Cardiac fibroblast (primary cell): ENCODE results near the gene HBA1.
"Not testable (repeated sequence)": the region's sequence is repeated elsewhere in the genome, so short reads cannot be mapped to it uniquely, and the experiment has no call there.

Experiments
- DNase-seq, 2 donors: peaks; one replicate each; pipeline versions ENCODE4 v3.0.0 to v3.0.0-alpha.2; 2010; ENCODE audit warnings: low read depth in 2 of 2
- H3K4me3 ChIP-seq, 2 donors: replicated peaks in 1 of 2; 1 replicate in 1 of 2; 2 replicates in 1 of 2; pipeline ENCODE4 v1.5.1; 2011; ENCODE audit warnings: low read depth in 2 of 2, low read length in 2 of 2, mild to moderate bottlenecking in 2 of 2, moderate library complexity in 1 of 2
- TF ChIP-seq, protein P1 (sequence below): IDR thresholded peaks from one replicate; pipeline ENCODE4 v1.5.1; 2011; ENCODE audit warnings: low read depth, mild to moderate bottlenecking, low read length, inconsistent platforms

Gene HBA1

DNA sequence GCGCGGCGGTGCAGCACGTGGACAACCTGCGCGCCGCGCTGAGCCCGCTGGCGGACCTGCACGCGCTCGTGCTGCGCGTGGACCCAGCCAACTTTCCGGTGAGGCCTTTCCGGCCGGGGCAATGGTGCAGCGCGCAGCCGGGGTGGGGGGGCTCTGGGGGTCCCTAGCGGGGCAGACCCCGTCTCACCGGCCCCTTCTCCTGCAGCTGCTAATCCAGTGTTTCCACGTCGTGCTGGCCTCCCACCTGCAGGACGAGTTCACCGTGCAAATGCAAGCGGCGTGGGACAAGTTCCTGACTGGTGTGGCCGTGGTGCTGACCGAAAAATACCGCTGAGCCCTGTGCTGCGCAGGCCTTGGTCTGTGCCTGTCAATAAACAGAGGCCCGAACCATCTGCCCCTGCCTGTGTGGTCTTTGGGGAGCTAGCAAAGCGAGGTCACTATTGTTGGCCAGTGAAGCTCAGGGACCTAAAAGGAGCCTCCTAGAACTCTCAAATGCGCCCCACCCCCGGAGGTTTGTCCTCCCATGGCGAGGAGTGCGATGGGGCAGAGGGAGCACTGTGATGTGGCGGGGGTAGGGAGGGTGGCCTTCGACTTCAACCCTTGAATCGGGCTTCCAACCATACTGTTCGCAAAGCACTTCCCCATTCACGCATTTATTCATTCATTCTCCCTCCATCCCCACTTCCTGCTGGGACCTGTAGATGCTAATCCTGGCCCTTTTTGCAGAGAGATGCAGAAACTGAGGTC lies 9.9 kb upstream of the HBA1 start:
- TF ChIP-seq, protein P1, sequence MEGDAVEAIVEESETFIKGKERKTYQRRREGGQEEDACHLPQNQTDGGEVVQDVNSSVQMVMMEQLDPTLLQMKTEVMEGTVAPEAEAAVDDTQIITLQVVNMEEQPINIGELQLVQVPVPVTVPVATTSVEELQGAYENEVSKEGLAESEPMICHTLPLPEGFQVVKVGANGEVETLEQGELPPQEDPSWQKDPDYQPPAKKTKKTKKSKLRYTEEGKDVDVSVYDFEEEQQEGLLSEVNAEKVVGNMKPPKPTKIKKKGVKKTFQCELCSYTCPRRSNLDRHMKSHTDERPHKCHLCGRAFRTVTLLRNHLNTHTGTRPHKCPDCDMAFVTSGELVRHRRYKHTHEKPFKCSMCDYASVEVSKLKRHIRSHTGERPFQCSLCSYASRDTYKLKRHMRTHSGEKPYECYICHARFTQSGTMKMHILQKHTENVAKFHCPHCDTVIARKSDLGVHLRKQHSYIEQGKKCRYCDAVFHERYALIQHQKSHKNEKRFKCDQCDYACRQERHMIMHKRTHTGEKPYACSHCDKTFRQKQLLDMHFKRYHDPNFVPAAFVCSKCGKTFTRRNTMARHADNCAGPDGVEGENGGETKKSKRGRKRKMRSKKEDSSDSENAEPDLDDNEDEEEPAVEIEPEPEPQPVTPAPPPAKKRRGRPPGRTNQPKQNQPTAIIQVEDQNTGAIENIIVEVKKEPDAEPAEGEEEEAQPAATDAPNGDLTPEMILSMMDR = no peak
- H3K4me3 ChIP-seq = no peak overlapping the region
- DNase-seq = no peak

DNA sequence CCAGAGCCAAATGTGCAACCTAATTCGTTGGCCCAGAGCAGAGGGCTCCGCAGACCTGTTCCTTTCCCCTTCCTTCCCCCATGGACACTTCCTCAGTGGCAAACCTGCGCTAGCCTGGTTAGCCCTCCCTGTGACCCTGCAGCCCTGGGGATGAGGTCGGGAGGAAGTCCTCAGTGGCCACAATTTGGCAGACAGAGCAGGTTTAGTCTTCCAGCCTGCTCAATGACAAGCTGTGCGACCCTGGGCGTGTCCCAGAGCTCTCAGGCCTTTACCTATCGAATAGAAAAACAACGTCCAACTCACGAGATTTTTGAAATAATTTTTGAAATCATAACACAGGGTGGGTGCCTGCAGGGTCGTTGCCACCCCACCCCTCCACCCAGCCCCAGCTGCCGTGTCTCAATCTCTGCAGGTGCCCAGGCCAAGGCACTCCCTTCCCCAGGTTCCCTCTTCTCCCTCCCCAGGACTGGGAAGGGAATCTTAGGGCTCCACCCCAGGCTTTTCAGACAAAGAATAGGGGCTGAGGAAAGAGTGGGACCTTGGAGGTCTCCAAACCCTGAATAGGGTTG lies 9.3 kb upstream of the HBA1 start:
- TF ChIP-seq, protein P1 = no peak
- H3K4me3 ChIP-seq = no peak overlapping the region
- DNase-seq = no peak

DNA sequence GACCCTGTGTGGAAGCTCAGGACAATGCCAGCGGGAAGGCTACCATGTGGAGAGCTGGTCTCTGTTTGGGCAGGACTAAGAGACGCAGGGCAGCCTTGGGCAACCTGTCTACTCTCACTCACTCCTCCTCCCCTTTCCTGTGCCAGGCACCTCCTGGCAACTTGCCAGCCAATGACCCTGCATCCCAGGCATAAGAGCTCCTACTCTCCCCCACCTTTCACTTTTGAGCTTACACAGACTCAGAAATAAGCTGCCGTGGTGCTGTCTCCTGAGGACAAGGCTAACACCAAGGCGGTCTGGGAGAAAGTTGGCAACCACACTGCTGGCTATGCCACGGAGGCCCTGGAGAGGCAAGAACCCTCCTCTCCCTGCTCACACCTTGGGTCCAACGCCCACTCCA lies 8.1 kb upstream of the HBA1 start:
- DNase-seq = no peak
- TF ChIP-seq, protein P1 = no peak
- no peak overlapping the region for H3K4me3 ChIP-seq

DNA sequence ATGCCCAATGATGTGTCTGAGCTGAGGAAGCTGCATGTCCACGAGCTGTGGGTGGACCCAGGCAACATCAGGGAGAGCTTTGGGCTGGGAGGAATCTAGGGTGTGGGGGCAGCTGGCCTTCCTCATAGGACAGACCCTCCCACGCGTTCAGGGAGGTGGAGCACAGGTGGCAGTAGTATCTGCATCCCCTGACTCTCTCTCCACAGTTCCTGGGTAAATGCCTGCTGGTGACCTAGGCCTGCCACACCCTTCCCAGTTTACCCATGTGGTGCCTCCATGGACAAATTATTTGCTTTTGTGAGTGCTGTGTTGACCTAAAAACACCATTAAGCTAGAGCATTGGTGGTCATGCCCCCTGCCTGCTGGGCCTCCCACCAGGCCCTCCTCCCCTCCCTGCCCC lies 7.5 kb upstream of the HBA1 start:
- no peak for DNase-seq
- H3K4me3 ChIP-seq = no peak overlapping the region
- TF ChIP-seq, protein P1 = no peak

DNA sequence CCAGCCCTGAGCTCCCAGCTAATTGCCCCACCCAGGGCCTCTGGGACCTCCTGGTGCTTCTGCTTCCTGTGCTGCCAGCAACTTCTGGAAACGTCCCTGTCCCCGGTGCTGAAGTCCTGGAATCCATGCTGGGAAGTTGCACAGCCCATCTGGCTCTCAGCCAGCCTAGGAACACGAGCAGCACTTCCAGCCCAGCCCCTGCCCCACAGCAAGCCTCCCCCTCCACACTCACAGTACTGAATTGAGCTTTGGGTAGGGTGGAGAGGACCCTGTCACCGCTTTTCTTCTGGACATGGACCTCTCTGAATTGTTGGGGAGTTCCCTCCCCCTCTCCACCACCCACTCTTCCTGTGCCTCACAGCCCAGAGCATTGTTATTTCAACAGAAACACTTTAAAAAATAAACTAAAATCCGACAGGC lies 6.4 kb upstream of the HBA1 start:
- DNase-seq = peak; percentile 22 to 44
- H3K4me3 ChIP-seq = not testable (repeated sequence)

DNA sequence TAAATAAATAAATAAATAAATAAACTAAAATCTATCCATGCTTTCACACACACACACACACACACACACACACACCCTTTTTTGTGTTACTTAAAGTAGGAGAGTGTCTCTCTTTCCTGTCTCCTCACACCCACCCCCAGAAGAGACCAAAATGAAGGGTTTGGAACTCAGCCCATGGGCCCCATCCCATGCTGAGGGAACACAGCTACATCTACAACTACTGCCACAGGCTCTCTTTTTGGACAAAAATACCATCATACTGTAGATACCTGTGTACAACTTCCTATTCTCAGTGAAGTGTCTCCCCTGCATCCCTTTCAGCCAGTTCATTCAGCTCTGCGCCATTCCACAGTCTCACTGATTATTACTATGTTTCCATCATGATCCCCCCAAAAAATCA lies 5.7 kb upstream of the HBA1 start:
- no peak for DNase-seq
- H3K4me3 ChIP-seq = no peak overlapping the region
- TF ChIP-seq, protein P1 = no peak

DNA sequence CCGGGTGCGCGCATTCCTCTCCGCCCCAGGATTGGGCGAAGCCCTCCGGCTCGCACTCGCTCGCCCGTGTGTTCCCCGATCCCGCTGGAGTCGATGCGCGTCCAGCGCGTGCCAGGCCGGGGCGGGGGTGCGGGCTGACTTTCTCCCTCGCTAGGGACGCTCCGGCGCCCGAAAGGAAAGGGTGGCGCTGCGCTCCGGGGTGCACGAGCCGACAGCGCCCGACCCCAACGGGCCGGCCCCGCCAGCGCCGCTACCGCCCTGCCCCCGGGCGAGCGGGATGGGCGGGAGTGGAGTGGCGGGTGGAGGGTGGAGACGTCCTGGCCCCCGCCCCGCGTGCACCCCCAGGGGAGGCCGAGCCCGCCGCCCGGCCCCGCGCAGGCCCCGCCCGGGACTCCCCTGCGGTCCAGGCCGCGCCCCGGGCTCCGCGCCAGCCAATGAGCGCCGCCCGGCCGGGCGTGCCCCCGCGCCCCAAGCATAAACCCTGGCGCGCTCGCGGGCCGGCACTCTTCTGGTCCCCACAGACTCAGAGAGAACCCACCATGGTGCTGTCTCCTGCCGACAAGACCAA lies 4.0 kb upstream of the HBA1 start, which contains the start of gene HBA2:
HBA2 (plus strand) TSS at position 503 of the 568 bp plus-strand sequence; CDS start at position 540, 37 bp downstream.
- not testable (repeated sequence) for DNase-seq

DNA sequence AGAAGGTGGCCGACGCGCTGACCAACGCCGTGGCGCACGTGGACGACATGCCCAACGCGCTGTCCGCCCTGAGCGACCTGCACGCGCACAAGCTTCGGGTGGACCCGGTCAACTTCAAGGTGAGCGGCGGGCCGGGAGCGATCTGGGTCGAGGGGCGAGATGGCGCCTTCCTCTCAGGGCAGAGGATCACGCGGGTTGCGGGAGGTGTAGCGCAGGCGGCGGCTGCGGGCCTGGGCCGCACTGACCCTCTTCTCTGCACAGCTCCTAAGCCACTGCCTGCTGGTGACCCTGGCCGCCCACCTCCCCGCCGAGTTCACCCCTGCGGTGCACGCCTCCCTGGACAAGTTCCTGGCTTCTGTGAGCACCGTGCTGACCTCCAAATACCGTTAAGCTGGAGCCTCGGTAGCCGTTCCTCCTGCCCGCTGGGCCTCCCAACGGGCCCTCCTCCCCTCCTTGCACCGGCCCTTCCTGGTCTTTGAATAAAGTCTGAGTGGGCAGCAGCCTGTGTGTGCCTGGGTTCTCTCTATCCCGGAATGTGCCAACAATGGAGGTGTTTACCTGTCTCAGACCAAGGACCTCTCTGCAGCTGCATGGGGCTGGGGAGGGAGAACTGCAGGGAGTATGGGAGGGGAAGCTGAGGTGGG lies 3.1 kb upstream of the HBA1 start:
- H3K4me3 ChIP-seq, DNase-seq: not testable (repeated sequence)

More for the DNA sequence above, 4.0 kb upstream of the HBA1 start, which contains the start of gene HBA2:
- not testable (repeated sequence) for H3K4me3 ChIP-seq

DNA sequence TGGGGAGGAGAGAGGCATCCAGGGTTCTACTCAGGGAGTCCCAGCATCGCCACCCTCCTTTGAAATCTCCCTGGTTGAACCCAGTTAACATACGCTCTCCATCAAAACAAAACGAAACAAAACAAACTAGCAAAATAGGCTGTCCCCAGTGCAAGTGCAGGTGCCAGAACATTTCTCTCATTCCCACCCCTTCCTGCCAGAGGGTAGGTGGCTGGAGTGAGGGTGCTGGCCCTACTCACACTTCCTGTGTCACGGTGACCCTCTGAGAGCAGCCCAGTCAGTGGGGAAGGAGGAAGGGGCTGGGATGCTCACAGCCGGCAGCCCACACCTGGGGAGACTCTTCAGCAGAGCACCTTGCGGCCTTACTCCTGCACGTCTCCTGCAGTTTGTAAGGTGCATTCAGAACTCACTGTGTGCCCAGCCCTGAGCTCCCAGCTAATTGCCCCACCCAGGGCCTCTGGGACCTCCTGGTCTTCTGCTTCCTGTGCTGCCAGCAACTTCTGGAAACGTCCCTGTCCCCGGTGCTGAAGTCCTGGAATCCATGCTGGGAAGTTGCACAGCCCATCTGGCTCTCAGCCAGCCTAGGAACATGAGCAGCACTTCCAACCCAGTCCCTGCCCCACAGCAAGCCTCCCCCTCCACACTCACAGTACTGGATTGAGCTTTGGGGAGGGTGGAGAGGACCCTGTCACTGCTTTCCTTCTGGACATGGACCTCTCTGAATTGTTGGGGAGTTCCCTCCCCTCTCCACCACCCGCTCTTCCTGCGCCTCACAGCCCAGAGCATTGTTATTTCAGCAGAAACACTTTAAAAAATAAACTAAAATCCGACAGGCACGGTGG lies 2.3 kb upstream of the HBA1 start:
- peak; percentile 21 to 54 for DNase-seq
- not testable (repeated sequence) for H3K4me3 ChIP-seq
